GM13977 (cell line): Measurements from ENCODE around the gene KRTAP9-7.
"Not testable (repeated sequence)": the region's sequence is repeated elsewhere in the genome, so short reads cannot be mapped to it uniquely, and the experiment has no call there.

Experiments used
- DNase-seq: peaks from one replicate; pipeline ENCODE4 v3.0.0; 2012; ENCODE audit warnings: low spot score
- in situ Hi-C: fragments of 300-500 bp; cut with MboI; formaldehyde crosslinking; loops from one replicate; pipeline ENCODE4 v1.12.0; 2022; ENCODE audit warnings: low sequenced_read_pairs, low pct_unique_long_range_greater_than_20kb, mixed read lengths, inconsistent platforms; ENCODE audit not compliant: unreplicated experiment
- TF ChIP-seq, protein P1 (sequence below): IDR thresholded peaks from 2 replicates; pipeline ENCODE4 v1.5.1; 2012; ENCODE audit warnings: mild to moderate bottlenecking, control low read depth; ENCODE audit not compliant: insufficient read depth; ENCODE audit errors: extremely low read depth, missing control alignments

The KRTAP9-7 gene

DNA sequence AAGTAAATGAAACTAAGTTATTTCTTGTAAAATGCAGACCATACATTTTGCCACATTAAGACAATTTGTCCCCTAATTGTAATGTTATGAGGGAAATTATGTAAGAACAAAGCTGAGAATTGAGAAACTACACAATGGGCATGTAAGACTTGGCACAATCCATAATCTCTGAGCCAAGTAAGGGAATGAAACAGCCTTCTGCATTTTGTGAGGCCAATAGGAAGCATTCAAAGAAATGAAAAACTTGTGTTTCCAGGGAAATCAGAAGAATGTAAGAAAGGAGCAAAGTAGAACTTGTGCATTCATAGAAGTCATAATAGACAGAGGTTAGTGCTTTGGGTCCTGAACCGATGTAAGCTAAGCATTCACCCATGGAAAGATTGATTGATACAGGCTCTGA lies 24.2 kb upstream of the KRTAP9-7 start:
- in situ Hi-C loops = no loop called here
- TF ChIP-seq, protein P1, sequence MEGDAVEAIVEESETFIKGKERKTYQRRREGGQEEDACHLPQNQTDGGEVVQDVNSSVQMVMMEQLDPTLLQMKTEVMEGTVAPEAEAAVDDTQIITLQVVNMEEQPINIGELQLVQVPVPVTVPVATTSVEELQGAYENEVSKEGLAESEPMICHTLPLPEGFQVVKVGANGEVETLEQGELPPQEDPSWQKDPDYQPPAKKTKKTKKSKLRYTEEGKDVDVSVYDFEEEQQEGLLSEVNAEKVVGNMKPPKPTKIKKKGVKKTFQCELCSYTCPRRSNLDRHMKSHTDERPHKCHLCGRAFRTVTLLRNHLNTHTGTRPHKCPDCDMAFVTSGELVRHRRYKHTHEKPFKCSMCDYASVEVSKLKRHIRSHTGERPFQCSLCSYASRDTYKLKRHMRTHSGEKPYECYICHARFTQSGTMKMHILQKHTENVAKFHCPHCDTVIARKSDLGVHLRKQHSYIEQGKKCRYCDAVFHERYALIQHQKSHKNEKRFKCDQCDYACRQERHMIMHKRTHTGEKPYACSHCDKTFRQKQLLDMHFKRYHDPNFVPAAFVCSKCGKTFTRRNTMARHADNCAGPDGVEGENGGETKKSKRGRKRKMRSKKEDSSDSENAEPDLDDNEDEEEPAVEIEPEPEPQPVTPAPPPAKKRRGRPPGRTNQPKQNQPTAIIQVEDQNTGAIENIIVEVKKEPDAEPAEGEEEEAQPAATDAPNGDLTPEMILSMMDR = no peak
- no peak for DNase-seq

- TF ChIP-seq, protein P1 = no peak
- in situ Hi-C loops = no loop called here
- DNase-seq = no peak
Measured at GRCh38 chr17:41254861-41255260, 20.6 kb upstream of the KRTAP9-7 start.

- in situ Hi-C loops = not testable (repeated sequence)
- peak; percentile 0 for DNase-seq
Measured at GRCh38 chr17:41255381-41256290, 19.9 kb upstream of the KRTAP9-7 start, which contains the start of gene KRTAP9-9. TSS of gene KRTAP9-9 (plus strand) at chr17:41255384.

- peak; percentile 0 for DNase-seq
- in situ Hi-C loops = no loop called here
- TF ChIP-seq, protein P1 = no peak
Measured at GRCh38 chr17:41256291-41256685, 19.2 kb upstream of the KRTAP9-7 start.

- no peak for DNase-seq
- in situ Hi-C loops = no loop called here
- TF ChIP-seq, protein P1 = no peak
Measured at GRCh38 chr17:41258406-41258805, 17.1 kb upstream of the KRTAP9-7 start.

DNA sequence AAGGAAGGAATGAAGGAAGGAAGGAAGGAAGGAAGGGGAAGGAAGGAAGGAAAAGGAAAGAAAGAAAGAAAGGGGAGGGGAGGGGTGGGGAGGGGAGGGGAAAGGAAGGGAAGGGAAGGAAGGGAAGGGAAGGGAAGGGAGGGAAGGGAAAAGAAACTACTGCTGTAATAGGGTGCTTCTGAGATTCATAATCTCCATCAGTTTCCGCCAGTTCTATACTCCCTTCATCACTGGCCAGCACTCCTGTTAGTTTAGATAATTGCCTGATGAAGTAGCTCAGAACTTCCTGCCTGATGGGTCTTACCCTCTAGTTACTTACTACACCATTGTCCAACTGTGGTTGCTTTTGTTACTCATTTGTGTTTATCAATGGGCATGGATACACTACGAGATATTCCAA lies 12.3 kb upstream of the KRTAP9-7 start:
- DNase-seq = no peak
- TF ChIP-seq, protein P1 = no peak
- in situ Hi-C loops = no loop called here

DNA sequence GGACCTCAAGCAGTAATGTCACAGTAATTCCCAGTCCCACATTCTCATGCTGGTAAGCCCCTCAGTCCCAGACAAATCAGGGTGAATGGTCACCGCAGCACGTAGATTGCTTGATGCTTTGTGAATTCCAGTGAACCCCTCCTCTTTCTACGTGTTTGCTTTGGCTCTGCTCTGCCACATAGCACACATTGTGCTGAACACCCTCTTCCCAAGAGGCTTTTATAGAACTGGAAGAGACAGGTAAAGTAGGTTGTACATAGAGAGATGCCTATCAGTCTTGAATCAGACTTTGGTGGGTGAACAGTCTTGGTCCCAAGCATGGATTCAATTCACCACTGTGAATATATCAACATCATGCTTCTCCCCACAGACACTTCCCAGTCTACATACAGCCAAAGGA lies 10.9 kb upstream of the KRTAP9-7 start:
- TF ChIP-seq, protein P1 = no peak
- DNase-seq = peak; percentile 0
- in situ Hi-C loops = no loop called here
